Loucy (cell line): ENCODE measurements around the gene SYNJ2.

ENCODE experiments used
- H2AFZ ChIP-seq: fragments of 200-600 bp; sonication (generic); 2 replicates; pipeline ENCODE4 v1.6.0; 2016; ENCODE audit warnings: antibody characterized with exemption, mild to moderate bottlenecking, low read length, moderate library complexity
- H3F3A ChIP-seq: fragments of 200-600 bp; 2 replicates; pipeline ENCODE4 v1.6.0; 2016; ENCODE audit warnings: antibody characterized with exemption, low read depth, mild to moderate bottlenecking
- H3K27me3 ChIP-seq: fragments of 200-600 bp; sonication (generic); 2 replicates; pipeline ENCODE4 v1.6.1; 2014; ENCODE audit warnings: low read length, mild to moderate bottlenecking; ENCODE audit not compliant: insufficient read depth, poor library complexity, severe bottlenecking
- H3K36me3 ChIP-seq: fragments of 200-600 bp; sonication (generic); 2 replicates; pipeline ENCODE4 v1.6.1; 2016; ENCODE audit warnings: low read length; ENCODE audit not compliant: insufficient read depth
- H3K4me1 ChIP-seq: fragments of 200-600 bp; sonication (generic); 2 replicates; pipeline ENCODE4 v1.5.1; 2014; ENCODE audit warnings: low read length, mild to moderate bottlenecking; ENCODE audit not compliant: insufficient read depth, poor library complexity, severe bottlenecking
- H3K4me2 ChIP-seq: fragments of 200-600 bp; sonication (generic); 2 replicates; pipeline ENCODE4 v1.6.0; 2014; ENCODE audit warnings: antibody characterized with exemption, low read length, low read depth, mild to moderate bottlenecking; ENCODE audit not compliant: poor library complexity, severe bottlenecking
- H3K4me3 ChIP-seq: fragments of 200-600 bp; sonication (generic); 2 replicates; pipeline ENCODE4 v1.5.1; 2014; ENCODE audit warnings: low read length, mild to moderate bottlenecking, mixed read lengths; ENCODE audit not compliant: poor library complexity, severe bottlenecking
- H3K79me2 ChIP-seq: fragments of 200-600 bp; sonication (generic); 2 replicates; pipeline ENCODE4 v1.6.1; 2014; ENCODE audit warnings: low read length; ENCODE audit not compliant: insufficient read depth
- H3K9ac ChIP-seq: fragments of 200-600 bp; sonication (generic); 2 replicates; pipeline ENCODE4 v1.6.0; 2014; ENCODE audit warnings: mild to moderate bottlenecking, low read depth, low read length, moderate library complexity; ENCODE audit not compliant: poor library complexity, severe bottlenecking
- H3K9me2 ChIP-seq: fragments of 200-600 bp; sonication (generic); replicated peaks from 2 replicates; pipeline ENCODE4 v1.6.1; 2016; ENCODE audit warnings: low read depth, low read length, mixed read lengths
- H3K9me3 ChIP-seq: fragments of 200-600 bp; sonication (generic); 2 replicates; pipeline ENCODE4 v1.6.1; 2014; ENCODE audit warnings: mild to moderate bottlenecking, antibody characterized with exemption, low read length, low read depth; ENCODE audit not compliant: insufficient read depth
- H4K20me1 ChIP-seq: fragments of 200-600 bp; sonication (generic); 2 replicates; pipeline ENCODE4 v1.6.0; 2014; ENCODE audit warnings: antibody characterized with exemption, low read length, mild to moderate bottlenecking; ENCODE audit not compliant: insufficient read depth, poor library complexity, severe bottlenecking
- CTCF ChIP-seq: fragments of 200-600 bp; sonication (generic); conservative IDR thresholded peaks from 2 replicates; pipeline ENCODE4 v1.5.1; 2014; ENCODE audit warnings: mild to moderate bottlenecking, antibody characterized with exemption, low read length
- EZH2phosphoT487 ChIP-seq: fragments of 200-600 bp; IDR thresholded peaks from 2 replicates; pipeline ENCODE4 v1.6.1; 2018; ENCODE audit warnings: antibody characterized with exemption, mild to moderate bottlenecking, moderate library complexity, borderline replicate concordance

The SYNJ2 gene

GRCh38 chr6:157982563-157983405 lies 1.1 kb downstream of the SYNJ2 start:
- TF ChIP-seq EZH2phosphoT487 (no peak), CTCF (no peak; the same call in 1 of the 2 replicates)
- peak overlapping the region; percentile 89 for H3K9ac ChIP-seq
- peak overlapping the region; percentile 80 for H3K4me3 ChIP-seq
- no peaks in the 10 kb centered on the region for H3K36me3 ChIP-seq
- H3K27me3 ChIP-seq, result no peaks in the 10 kb centered on the region
- H2AFZ ChIP-seq, result peak overlapping the region; percentile 94; the same call in 1 of the 2 replicates
- peak overlapping the region; percentile 98 for H3K4me2 ChIP-seq
- H3K79me2 ChIP-seq, result peaks cover 44% of the 10 kb centered on the region
- no peaks in the 10 kb centered on the region for H3F3A ChIP-seq
- no peaks in the 10 kb centered on the region for H3K9me2 ChIP-seq
- H4K20me1 ChIP-seq, result peaks cover 29% of the 10 kb centered on the region
- peaks cover 48% of the 10 kb centered on the region for H3K4me1 ChIP-seq
- no peaks in the 10 kb centered on the region for H3K9me3 ChIP-seq

GRCh38 chr6:157983406-157984119 lies 1.9 kb downstream of the SYNJ2 start:
- H3K9ac ChIP-seq, result peak overlapping the region; percentile 89
- H3K9me2 ChIP-seq, result no peaks in the 10 kb centered on the region
- H3K36me3 ChIP-seq, result no peaks in the 10 kb centered on the region
- H3K79me2 ChIP-seq, result peaks cover 52% of the 10 kb centered on the region
- H3K9me3 ChIP-seq, result no peaks in the 10 kb centered on the region
- H3K4me1 ChIP-seq, result peaks cover 50% of the 10 kb centered on the region
- H3K4me2 ChIP-seq, result peak overlapping the region; percentile 98
- TF ChIP-seq EZH2phosphoT487 (no peak), CTCF (no peak)
- H2AFZ ChIP-seq, result no peak overlapping the region
- no peaks in the 10 kb centered on the region for H3K27me3 ChIP-seq
- peak overlapping the region; percentile 80 for H3K4me3 ChIP-seq
- H3F3A ChIP-seq, result no peaks in the 10 kb centered on the region
- H4K20me1 ChIP-seq, result peaks cover 29% of the 10 kb centered on the region

GRCh38 chr6:157984128-157984527 lies 2.5 kb downstream of the SYNJ2 start:
- TF ChIP-seq EZH2phosphoT487, result no peak
- TF ChIP-seq CTCF, result no peak
- Histone ChIP-seq H3K79me2 (peaks cover 58% of the 10 kb centered on the region), H3K4me2 (peak overlapping the region; percentile 98), H2AFZ (no peak overlapping the region), H3F3A (no peaks in the 10 kb centered on the region), H3K4me1 (peaks cover 56% of the 10 kb centered on the region), H3K36me3 (no peaks in the 10 kb centered on the region), H3K9me3 (no peaks in the 10 kb centered on the region), H4K20me1 (peaks cover 29% of the 10 kb centered on the region), H3K9me2 (no peaks in the 10 kb centered on the region), H3K27me3 (no peaks in the 10 kb centered on the region), H3K4me3 (peak overlapping the region; percentile 80), H3K9ac (no peak overlapping the region)
